Mesendoderm (in vitro differentiated cells): ENCODE measurements around the gene IRX5.

Experiments used
- DNase-seq: peaks from one replicate; pipeline ENCODE4 v3.0.0; 2013
- H2AK5ac ChIP-seq: 2 replicates; pipeline ENCODE4 v1.6.1; 2013; ENCODE audit warnings: low read length, inconsistent platforms
- H2BK120ac ChIP-seq: 2 replicates; pipeline ENCODE4 v1.6.1; 2013; ENCODE audit warnings: low read depth, mild to moderate bottlenecking, low read length, moderate library complexity, mixed read lengths
- H2BK15ac ChIP-seq: replicated peaks from 2 replicates; pipeline ENCODE4 v1.6.1; 2013; ENCODE audit warnings: low read depth, mild to moderate bottlenecking, moderate library complexity
- H2BK5ac ChIP-seq: 2 replicates; pipeline ENCODE4 v1.6.1; 2013; ENCODE audit warnings: low read length, inconsistent platforms
- H3K18ac ChIP-seq: 2 replicates; pipeline ENCODE4 v1.6.1; 2013; ENCODE audit warnings: mild to moderate bottlenecking, low read length, mixed read lengths
- H3K23ac ChIP-seq: one replicate; pipeline ENCODE4 v1.6.1; 2013; ENCODE audit warnings: low read length
- H3K27ac ChIP-seq: 2 replicates; pipeline ENCODE4 v1.5.1; 2013; ENCODE audit warnings: low read depth, mild to moderate bottlenecking, inconsistent platforms, low read length, moderate library complexity
- H3K27me3 ChIP-seq: 2 replicates; pipeline ENCODE4 v1.6.1; 2013; ENCODE audit warnings: low read length, control low read depth, mild to moderate bottlenecking, inconsistent platforms; ENCODE audit not compliant: insufficient read depth, poor library complexity
- H3K36me3 ChIP-seq: 2 replicates; pipeline ENCODE4 v1.6.1; 2013; ENCODE audit warnings: low read length, inconsistent platforms; ENCODE audit not compliant: control insufficient read depth, insufficient read depth
- H3K4ac ChIP-seq: one replicate; pipeline ENCODE4 v1.6.1; 2013; ENCODE audit warnings: low read depth, mild to moderate bottlenecking, low read length, moderate library complexity
- H3K4me1 ChIP-seq: 2 replicates; pipeline ENCODE4 v1.6.1; 2013; ENCODE audit warnings: low read depth, low read length, inconsistent platforms; ENCODE audit not compliant: control insufficient read depth
- H3K4me2 ChIP-seq: 2 replicates; pipeline ENCODE4 v1.6.1; 2013; ENCODE audit warnings: low read length
- H3K4me3 ChIP-seq: 2 replicates; pipeline ENCODE4 v1.5.1; 2013; ENCODE audit warnings: mild to moderate bottlenecking, low read length
- H3K56ac ChIP-seq: one replicate; pipeline ENCODE4 v1.6.1; 2013; ENCODE audit warnings: low read length
- H3K79me1 ChIP-seq: 2 replicates; pipeline ENCODE4 v1.6.1; 2013; ENCODE audit warnings: low read length, inconsistent platforms
- H3K79me2 ChIP-seq: 2 replicates; pipeline ENCODE4 v1.6.1; 2013; ENCODE audit warnings: mild to moderate bottlenecking, low read length; ENCODE audit not compliant: control insufficient read depth, insufficient read depth
- H3K9ac ChIP-seq: 2 replicates; pipeline ENCODE4 v1.6.1; 2013; ENCODE audit warnings: low read length, inconsistent platforms
- H4K5ac ChIP-seq: one replicate; pipeline ENCODE4 v1.6.1; 2013; ENCODE audit warnings: low read length
- H4K8ac ChIP-seq: one replicate; pipeline ENCODE4 v1.6.1; 2013; ENCODE audit warnings: low read depth, mild to moderate bottlenecking, control low read depth, low read length, moderate library complexity
- WGBS: extraction: QIAGEN DNeasy Blood & Tissue Kit; methylation state at CpG from one replicate; pipeline ENCODE4 v1.1.7; 2013; ENCODE audit warnings: low lambda C conversion rate, missing lambda C conversion rate; ENCODE audit not compliant: insufficient coverage; ENCODE audit errors: extremely low coverage; 5-methylcytosine and 5-hydroxymethylcytosine counted together

The IRX5 gene

DNA sequence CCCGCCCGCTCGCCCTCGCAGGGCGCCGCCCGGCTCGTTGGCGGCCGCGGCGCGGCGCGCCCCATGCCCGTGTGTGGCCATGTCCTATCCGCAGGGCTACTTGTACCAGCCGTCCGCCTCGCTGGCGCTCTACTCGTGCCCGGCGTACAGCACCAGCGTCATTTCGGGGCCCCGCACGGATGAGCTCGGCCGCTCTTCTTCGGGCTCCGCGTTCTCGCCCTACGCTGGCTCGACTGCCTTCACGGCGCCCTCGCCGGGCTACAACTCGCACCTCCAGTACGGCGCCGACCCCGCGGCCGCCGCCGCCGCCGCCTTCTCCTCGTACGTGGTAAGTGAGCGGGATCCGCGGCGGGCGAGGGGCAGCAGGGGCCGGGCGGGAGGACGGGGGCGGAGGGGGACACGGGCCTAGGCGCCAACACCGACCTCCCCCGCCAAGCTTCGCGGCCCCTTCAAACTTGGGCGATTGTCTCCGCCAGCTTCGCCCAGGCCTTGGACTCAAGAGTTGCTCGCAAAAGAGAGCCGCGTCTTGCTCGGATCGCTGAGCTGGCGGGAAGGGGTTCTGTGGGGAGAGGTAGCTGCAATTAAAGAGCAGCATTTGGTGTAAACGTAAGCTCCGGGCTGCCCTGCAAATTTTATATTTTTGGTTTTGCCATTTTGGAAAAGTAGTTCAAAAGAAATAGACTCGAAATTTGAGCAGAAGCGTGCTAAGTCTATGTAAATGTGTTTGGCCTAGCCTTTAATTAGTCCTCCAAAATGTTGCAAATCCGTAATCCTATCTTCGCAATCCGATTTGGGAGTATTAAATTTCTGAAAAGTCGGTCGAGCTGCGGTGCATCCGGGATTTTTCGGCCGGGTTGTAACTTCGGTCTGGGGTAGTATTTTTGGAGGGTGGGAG lies 702 bp downstream of the IRX5 start:
- no peaks in the 10 kb centered on the region for H3K36me3 ChIP-seq
- no peaks in the 10 kb centered on the region for H3K79me1 ChIP-seq
- no peak overlapping the region for H2BK120ac ChIP-seq
- no peak overlapping the region for H3K4ac ChIP-seq
- peak overlapping the region; percentile 80 for H3K56ac ChIP-seq
- peak overlapping the region; percentile 72 for H3K4me2 ChIP-seq
- H3K23ac ChIP-seq: no peak overlapping the region
- no peak overlapping the region for H3K27ac ChIP-seq
- no peak overlapping the region for H2AK5ac ChIP-seq
- peak overlapping the region; percentile 39 for H3K4me3 ChIP-seq
- no CpG with 5 or more reads among the region's 91 CpGs for WGBS
- H2BK5ac ChIP-seq: no peak overlapping the region
- H4K5ac ChIP-seq: no peak overlapping the region
- no peak overlapping the region for H2BK15ac ChIP-seq
- peak overlapping the region; percentile 6 for H3K18ac ChIP-seq
- H3K27me3 ChIP-seq: peaks cover 37% of the 10 kb centered on the region
- H3K79me2 ChIP-seq: no peaks in the 10 kb centered on the region
- DNase-seq: peak; percentile 52
- H3K9ac ChIP-seq: peak overlapping the region; percentile 64
- H3K4me1 ChIP-seq: peaks cover 3% of the 10 kb centered on the region
- H4K8ac ChIP-seq: no peak overlapping the region

DNA sequence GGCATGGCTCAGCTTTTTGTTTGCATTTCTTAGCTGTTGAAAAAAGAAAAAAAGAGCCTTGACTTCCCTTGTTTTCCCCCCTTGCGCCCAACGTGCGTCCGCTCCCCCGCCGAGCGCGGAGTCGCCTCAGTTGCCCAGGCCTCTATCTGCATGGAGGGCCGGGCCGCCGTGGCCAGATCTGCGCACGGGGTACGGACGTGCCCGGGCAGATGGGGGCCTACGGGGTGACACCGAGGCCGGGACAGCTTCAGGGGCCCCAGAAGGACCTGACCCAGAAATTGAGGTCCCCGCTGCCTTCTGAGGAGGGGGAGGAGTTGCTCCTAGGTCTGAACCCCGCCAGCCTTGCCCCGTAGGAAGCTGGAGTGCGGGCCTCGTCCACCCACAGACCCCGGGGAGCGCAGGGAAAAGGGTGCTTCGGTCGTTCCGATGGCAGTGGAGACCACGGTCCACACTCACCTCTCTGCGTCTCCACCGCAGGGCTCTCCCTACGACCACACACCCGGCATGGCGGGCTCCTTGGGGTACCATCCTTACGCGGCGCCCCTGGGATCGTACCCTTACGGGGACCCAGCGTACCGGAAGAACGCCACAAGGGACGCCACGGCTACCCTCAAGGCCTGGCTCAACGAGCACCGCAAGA lies 1.5 kb downstream of the IRX5 start:
- Histone ChIP-seq H3K4me2 (peak overlapping the region; percentile 1), H2BK15ac (no peak overlapping the region), H3K56ac (peak overlapping the region; percentile 34), H3K4me3 (no peak overlapping the region), H3K27ac (no peak overlapping the region), H2AK5ac (no peak overlapping the region), H3K36me3 (no peaks in the 10 kb centered on the region), H4K8ac (no peak overlapping the region), H3K4me1 (peaks cover 3% of the 10 kb centered on the region), H3K9ac (peak overlapping the region; percentile 51), H3K27me3 (peaks cover 45% of the 10 kb centered on the region), H3K79me1 (no peaks in the 10 kb centered on the region), H3K23ac (peak overlapping the region; percentile 45), H3K79me2 (no peaks in the 10 kb centered on the region), H2BK5ac (no peak overlapping the region), H3K4ac (no peak overlapping the region), H3K18ac (no peak overlapping the region), H2BK120ac (no peak overlapping the region), H4K5ac (no peak overlapping the region)
- no peak for DNase-seq
- WGBS: no CpG with 5 or more reads among the region's 48 CpGs

DNA sequence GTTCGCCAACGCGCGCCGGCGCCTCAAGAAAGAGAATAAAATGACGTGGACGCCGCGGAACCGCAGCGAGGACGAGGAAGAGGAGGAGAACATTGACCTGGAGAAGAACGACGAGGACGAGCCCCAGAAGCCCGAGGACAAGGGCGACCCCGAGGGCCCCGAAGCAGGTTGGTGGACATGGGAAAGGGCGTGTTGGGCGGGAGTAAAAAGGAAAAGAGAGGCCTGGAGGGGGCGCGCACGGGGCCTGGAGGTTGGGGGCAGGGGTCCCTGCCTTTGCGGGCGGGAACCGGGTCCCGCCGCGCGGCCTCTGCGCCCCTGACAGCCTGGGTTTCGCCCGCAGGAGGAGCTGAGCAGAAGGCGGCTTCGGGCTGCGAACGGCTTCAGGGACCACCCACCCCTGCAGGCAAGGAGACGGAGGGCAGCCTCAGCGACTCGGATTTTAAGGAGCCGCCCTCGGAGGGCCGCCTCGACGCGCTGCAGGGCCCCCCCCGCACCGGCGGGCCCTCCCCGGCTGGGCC lies 2.1 kb downstream of the IRX5 start:
- H3K27me3 ChIP-seq: peaks cover 50% of the 10 kb centered on the region
- no peaks in the 10 kb centered on the region for H3K36me3 ChIP-seq
- peak overlapping the region; percentile 21 for H3K9ac ChIP-seq
- no peak overlapping the region for H3K18ac ChIP-seq
- H3K4me3 ChIP-seq: no peak overlapping the region
- H3K4me1 ChIP-seq: peaks cover 3% of the 10 kb centered on the region
- no peak overlapping the region for H4K5ac ChIP-seq
- WGBS: no CpG with 5 or more reads among the region's 52 CpGs
- H2BK5ac ChIP-seq: no peak overlapping the region
- H3K4ac ChIP-seq: no peak overlapping the region
- no peak overlapping the region for H3K4me2 ChIP-seq
- H2BK120ac ChIP-seq: no peak overlapping the region
- no peak overlapping the region for H3K27ac ChIP-seq
- no peaks in the 10 kb centered on the region for H3K79me1 ChIP-seq
- no peak overlapping the region for H4K8ac ChIP-seq
- H2BK15ac ChIP-seq: no peak overlapping the region
- peak; percentile 38 for DNase-seq
- H2AK5ac ChIP-seq: no peak overlapping the region
- H3K23ac ChIP-seq: no peak overlapping the region
- H3K56ac ChIP-seq: peak overlapping the region; percentile 2
- H3K79me2 ChIP-seq: no peaks in the 10 kb centered on the region

GRCh38 chr16:54933281-54934011 lies 2.8 kb downstream of the IRX5 start:
- H3K4ac ChIP-seq: no peak overlapping the region
- H2AK5ac ChIP-seq: no peak overlapping the region
- peaks cover 3% of the 10 kb centered on the region for H3K4me1 ChIP-seq
- H3K36me3 ChIP-seq: no peaks in the 10 kb centered on the region
- no peak overlapping the region for H2BK15ac ChIP-seq
- H3K27ac ChIP-seq: no peak overlapping the region
- H3K23ac ChIP-seq: no peak overlapping the region
- WGBS: no CpG with 5 or more reads among the region's 68 CpGs
- H2BK5ac ChIP-seq: no peak overlapping the region
- peak overlapping the region; percentile 45 for H3K9ac ChIP-seq
- no peaks in the 10 kb centered on the region for H3K79me1 ChIP-seq
- peaks cover 56% of the 10 kb centered on the region for H3K27me3 ChIP-seq
- no peak overlapping the region for H2BK120ac ChIP-seq
- DNase-seq: peak; percentile 18
- H4K8ac ChIP-seq: no peak overlapping the region
- peak overlapping the region; percentile 34 for H3K56ac ChIP-seq
- no peak overlapping the region for H3K18ac ChIP-seq
- H3K4me3 ChIP-seq: no peak overlapping the region
- no peak overlapping the region for H4K5ac ChIP-seq
- no peaks in the 10 kb centered on the region for H3K79me2 ChIP-seq
- H3K4me2 ChIP-seq: peak overlapping the region; percentile 52

DNA sequence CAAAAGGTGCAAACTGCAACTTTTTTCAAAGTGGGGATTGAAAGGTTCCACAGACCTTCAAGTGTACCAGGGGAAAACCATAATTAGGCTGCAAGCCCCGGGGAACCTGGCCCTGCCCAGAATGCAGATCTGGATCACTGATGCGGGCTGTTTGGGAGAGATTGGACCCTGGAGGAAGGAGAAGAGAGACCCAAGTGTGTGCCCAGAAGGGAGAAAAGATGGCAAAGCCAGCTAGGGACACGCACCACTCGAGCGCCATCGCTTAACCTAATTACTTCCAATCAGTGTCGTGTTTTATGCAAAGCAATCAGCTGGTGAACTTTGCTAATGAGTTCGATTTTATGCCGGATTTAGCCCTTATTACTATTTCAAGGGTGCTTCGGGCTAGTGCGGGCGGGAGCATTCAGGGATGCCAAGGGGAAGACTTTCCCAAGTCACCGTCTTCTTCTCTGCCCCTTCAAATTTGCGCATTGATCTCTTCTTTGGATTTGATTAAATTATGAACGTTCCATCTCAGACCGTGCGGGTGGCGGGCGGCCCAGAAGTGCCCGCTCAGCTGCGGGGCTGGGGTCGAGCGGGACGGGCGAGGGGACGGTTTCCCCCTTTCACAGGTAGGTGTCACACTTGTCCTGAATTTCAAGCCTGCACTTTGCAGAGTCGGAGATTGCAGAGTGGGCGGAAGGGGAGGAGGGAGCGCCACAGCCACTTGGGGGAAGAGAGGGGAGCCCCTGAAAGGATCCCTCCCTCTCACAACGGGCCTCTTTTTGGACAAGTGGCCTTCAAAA lies 4.0 kb downstream of the IRX5 start:
- peaks cover 68% of the 10 kb centered on the region for H3K27me3 ChIP-seq
- no peaks in the 10 kb centered on the region for H3K79me1 ChIP-seq
- no peak overlapping the region for H3K4me3 ChIP-seq
- peaks cover under 1% of the 10 kb centered on the region for H3K4me1 ChIP-seq
- H3K4ac ChIP-seq: no peak overlapping the region
- H3K36me3 ChIP-seq: no peaks in the 10 kb centered on the region
- no peak overlapping the region for H2AK5ac ChIP-seq
- no peak overlapping the region for H2BK120ac ChIP-seq
- H3K27ac ChIP-seq: no peak overlapping the region
- no peak overlapping the region for H3K18ac ChIP-seq
- peak; percentile 72 for DNase-seq
- no peak overlapping the region for H3K9ac ChIP-seq
- H4K8ac ChIP-seq: no peak overlapping the region
- H3K23ac ChIP-seq: no peak overlapping the region
- H2BK15ac ChIP-seq: no peak overlapping the region
- WGBS: no CpG with 5 or more reads among the region's 30 CpGs
- H3K79me2 ChIP-seq: no peaks in the 10 kb centered on the region
- no peak overlapping the region for H3K4me2 ChIP-seq
- H3K56ac ChIP-seq: no peak overlapping the region
- H2BK5ac ChIP-seq: no peak overlapping the region
- H4K5ac ChIP-seq: no peak overlapping the region
